ENCODE results near the gene PAFAH1B1.

DNA sequence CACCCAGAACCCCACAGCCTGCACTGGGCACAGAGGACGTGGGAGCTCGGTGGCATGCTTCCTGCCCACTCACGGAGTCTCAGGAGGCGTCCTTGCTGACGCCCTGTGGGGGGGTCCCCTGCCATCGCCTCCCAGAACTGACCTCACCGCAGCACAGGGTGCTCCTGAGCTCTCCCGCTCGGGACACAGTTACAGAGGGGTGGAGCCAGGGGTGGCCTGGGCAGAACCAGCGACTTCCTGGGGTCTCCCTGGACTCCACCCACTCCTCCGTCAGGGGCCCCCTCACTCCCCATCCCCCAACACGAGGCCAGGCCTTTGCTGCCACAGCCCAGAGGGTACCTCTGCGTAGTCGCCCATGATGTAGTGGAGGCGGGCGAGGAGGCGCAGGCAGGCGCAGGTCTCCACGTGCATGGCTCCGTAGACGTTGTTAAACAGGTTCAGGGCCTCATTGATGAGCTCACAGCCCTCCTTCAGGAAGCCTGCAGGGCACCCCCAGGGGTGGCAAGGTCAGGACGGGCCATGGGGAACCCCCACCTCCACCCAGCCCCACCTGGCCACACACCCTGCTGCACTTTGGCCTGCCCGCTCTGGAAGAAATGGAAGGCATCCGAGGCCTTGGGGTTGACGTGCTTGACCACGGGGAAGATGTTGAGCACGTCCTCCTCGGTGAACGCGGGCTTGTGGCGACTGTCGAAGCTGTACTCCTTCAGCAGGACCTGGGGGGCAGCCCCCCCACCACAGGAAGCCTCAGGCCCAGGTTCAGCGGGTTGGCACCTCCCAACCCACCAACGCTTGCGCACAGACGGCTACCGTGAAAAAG lies 100.3 kb downstream of the PAFAH1B1 start:
- TF ChIP-seq, protein P1, sequence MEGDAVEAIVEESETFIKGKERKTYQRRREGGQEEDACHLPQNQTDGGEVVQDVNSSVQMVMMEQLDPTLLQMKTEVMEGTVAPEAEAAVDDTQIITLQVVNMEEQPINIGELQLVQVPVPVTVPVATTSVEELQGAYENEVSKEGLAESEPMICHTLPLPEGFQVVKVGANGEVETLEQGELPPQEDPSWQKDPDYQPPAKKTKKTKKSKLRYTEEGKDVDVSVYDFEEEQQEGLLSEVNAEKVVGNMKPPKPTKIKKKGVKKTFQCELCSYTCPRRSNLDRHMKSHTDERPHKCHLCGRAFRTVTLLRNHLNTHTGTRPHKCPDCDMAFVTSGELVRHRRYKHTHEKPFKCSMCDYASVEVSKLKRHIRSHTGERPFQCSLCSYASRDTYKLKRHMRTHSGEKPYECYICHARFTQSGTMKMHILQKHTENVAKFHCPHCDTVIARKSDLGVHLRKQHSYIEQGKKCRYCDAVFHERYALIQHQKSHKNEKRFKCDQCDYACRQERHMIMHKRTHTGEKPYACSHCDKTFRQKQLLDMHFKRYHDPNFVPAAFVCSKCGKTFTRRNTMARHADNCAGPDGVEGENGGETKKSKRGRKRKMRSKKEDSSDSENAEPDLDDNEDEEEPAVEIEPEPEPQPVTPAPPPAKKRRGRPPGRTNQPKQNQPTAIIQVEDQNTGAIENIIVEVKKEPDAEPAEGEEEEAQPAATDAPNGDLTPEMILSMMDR (conservative IDR thresholded peaks at IDR 0.05): no peak
- no peak for TF ChIP-seq ZFX (IDR thresholded peaks at IDR 0.05)

All from C4-2B (cell line).